ENCODE data around the gene DYRK1B.

GRCh38 chr19:39825531-39826076 lies 8.4 kb downstream of the DYRK1B start:
- TF ChIP-seq CTCF (IDR thresholded peaks at IDR 0.05) (no peak), POLR2A (IDR thresholded peaks at IDR 0.05) (no peak)

All from Peyer's patch (tissue), 4 donors.